Measurements from ENCODE around the gene OR2F2.

DNA sequence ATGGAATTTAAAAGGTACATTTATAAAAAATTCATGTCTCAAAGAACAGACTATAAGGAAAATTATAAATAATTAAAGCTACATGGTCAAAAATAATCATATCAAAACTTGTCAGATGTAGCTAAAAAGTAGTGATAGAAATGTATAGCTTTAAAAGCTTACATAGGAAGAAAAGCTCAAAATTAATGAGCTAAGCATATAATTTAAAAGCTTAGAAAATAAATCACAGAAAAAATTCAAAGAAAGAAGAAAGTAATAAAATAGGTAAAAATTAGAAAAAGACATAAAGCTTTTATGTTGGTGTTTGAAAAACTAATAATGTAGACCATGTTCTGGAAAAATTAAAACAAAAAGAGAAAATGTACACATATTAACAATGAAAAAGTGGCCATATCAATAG lies 38.4 kb upstream of the OR2F2 start:
- no peak for TF ChIP-seq FOXK2 (IDR thresholded peaks at IDR 0.05)
- no peak for TF ChIP-seq FOXM1 (IDR thresholded peaks at IDR 0.05; ENCODE audit: borderline replicate concordance)
- TF ChIP-seq SP1 (IDR thresholded peaks at IDR 0.05), result no peak
- no peak for TF ChIP-seq TARDBP (IDR thresholded peaks at IDR 0.05)
- TF ChIP-seq ZNF384 (IDR thresholded peaks at IDR 0.05), result no peak
- TF ChIP-seq L3MBTL2 (conservative IDR thresholded peaks at IDR 0.05), result no peak
- no peak for TF ChIP-seq ELF4 (IDR thresholded peaks at IDR 0.05)
- TF ChIP-seq FOXA1 (IDR thresholded peaks at IDR 0.05), result no peak
- TF ChIP-seq SUZ12 (IDR thresholded peaks at IDR 0.05), result no peak
- TF ChIP-seq BHLHE40 (IDR thresholded peaks at IDR 0.05; ENCODE audit: borderline replicate concordance), result no peak
- TF ChIP-seq ARNT (IDR thresholded peaks at IDR 0.05), result no peak
- TF ChIP-seq PKNOX1 (IDR thresholded peaks at IDR 0.05), result no peak
- TF ChIP-seq NFRKB (IDR thresholded peaks at IDR 0.05), result no peak

Measured in HEK293T (cell line).